HG03342 (cell line): ENCODE results near the gene FUNDC2.
"Not testable (repeated sequence)": the region's sequence is repeated elsewhere in the genome, so short reads cannot be mapped to it uniquely, and the experiment has no call there.

Experiments
- ATAC-seq: cut with Tn5 transposase; IDR thresholded peaks from one replicate; pipeline ENCODE4 v1.9.1; 2021; ENCODE audit warnings: mild to moderate bottlenecking, moderate library complexity; ENCODE audit not compliant: unreplicated experiment

Gene FUNDC2

GRCh38 chrX:155026727-155027508 is at the start of gene FUNDC2:
Gene FUNDC2 (plus strand): TSS chrX:155026844. CDS start chrX:155026939, 95 bp downstream.
- peak; percentile 89 for ATAC-seq

GRCh38 chrX:154979629-154980028 is 47.0 kb upstream of the FUNDC2 start:
- no peak for ATAC-seq

- peak; percentile 99 for ATAC-seq
These were observed 46.1 kb upstream of the FUNDC2 start for GRCh38 chrX:154980330-154981115.

GRCh38 chrX:154981116-154981411 is 45.6 kb upstream of the FUNDC2 start:
- ATAC-seq, result no peak

GRCh38 chrX:154986826-154987575 is 39.6 kb upstream of the FUNDC2 start:
- no peak for ATAC-seq

- no peak for ATAC-seq
These were observed 38.7 kb upstream of the FUNDC2 start for GRCh38 chrX:154987940-154988339.

- no peak for ATAC-seq
These were observed 37.9 kb upstream of the FUNDC2 start for GRCh38 chrX:154988719-154989118.

GRCh38 chrX:154990496-154990895 is 36.1 kb upstream of the FUNDC2 start:
- peak; percentile 57 for ATAC-seq

GRCh38 chrX:154991039-154991438 is 35.6 kb upstream of the FUNDC2 start:
- peak; percentile 54 for ATAC-seq

GRCh38 chrX:154991476-154991875 is 35.2 kb upstream of the FUNDC2 start:
- no peak for ATAC-seq

- no peak for ATAC-seq
These were observed 28.3 kb upstream of the FUNDC2 start for GRCh38 chrX:154998204-154998880.

GRCh38 chrX:155000841-155001240 is 25.8 kb upstream of the FUNDC2 start:
- ATAC-seq, result no peak

- no peak for ATAC-seq
These were observed 24.8 kb upstream of the FUNDC2 start for GRCh38 chrX:155001873-155002272.

- no peak for ATAC-seq
These were observed 21.5 kb upstream of the FUNDC2 start for GRCh38 chrX:155005190-155005589.

GRCh38 chrX:155006379-155006778 is 20.3 kb upstream of the FUNDC2 start:
- ATAC-seq, result not testable (repeated sequence)

- not testable (repeated sequence) for ATAC-seq
These were observed 19.6 kb upstream of the FUNDC2 start for GRCh38 chrX:155006913-155007671.

GRCh38 chrX:155008578-155008977 is 18.1 kb upstream of the FUNDC2 start:
- not testable (repeated sequence) for ATAC-seq

- ATAC-seq, result no peak
These were observed 16.6 kb upstream of the FUNDC2 start for GRCh38 chrX:155009994-155010472.

GRCh38 chrX:155020591-155020990 is 6.1 kb upstream of the FUNDC2 start:
- ATAC-seq, result no peak

- no peak for ATAC-seq
These were observed 4.1 kb upstream of the FUNDC2 start, which contains the start of gene F8 for GRCh38 chrX:155022585-155022984. Gene F8 (minus strand): TSS chrX:155022723. CDS start chrX:155022552, 171 bp downstream.
